NOMO-1 treated with dmso at 0.1 percent for 144 hours (cell line): ENCODE data around the gene MCM3.
A peak's percentile ranks its signal among the peaks of the same experiment; 100 is the strongest.

Source experiments
- DNase-seq: peaks from one replicate; lab custom pipeline; 2025; ENCODE audit not compliant: unreplicated experiment; lab: John Stamatoyannopoulos, UW

Gene MCM3

GRCh38 chr6:52303178-52303577 lies 18.6 kb upstream of the MCM3 start:
- DNase-seq = no peak

- DNase-seq = no peak
These were observed 16.8 kb upstream of the MCM3 start for GRCh38 chr6:52301326-52301725.

GRCh38 chr6:52300489-52300931 lies 16.0 kb upstream of the MCM3 start:
- DNase-seq = no peak

GRCh38 chr6:52299653-52300052 lies 15.1 kb upstream of the MCM3 start:
- no peak for DNase-seq

DNA sequence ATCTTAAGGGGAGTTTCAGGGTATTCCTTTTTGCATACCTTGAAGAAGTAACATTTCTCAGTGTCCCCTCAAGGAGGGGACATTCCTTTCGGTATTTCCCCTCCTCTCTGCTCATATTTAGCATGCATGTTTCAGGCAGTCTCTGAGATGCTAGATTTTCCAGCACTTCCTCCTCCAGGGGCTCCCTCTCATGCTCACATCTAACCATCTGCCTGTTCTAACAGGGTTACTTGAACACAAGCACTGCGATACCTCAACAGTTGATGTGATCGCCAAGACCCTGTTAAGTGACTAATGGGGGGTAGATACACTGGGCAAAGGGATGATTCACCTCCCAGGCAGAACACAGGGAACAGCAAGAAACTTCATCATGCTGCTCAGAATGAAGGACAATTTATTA lies 12.9 kb upstream of the MCM3 start:
- peak; percentile 26 for DNase-seq

DNA sequence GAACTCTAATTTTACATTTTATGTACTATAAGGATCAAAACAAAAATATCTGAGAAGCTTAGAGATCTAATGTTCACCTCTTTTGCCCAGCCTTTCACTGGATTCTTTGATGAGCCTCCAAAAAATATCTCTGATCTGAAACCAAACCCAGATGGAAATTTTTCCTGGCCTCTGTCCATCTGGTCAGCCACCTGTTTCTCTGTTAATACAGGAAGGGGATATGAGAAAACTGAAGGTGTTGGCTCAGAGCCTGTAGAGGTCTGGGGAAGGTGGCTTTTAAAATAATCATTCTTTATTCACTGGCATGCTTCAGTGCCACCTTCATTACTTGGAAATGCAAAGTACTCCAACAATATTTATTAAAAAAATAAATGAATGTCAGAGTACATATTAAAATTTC lies 8.5 kb upstream of the MCM3 start:
- no peak for DNase-seq

- no peak for DNase-seq
These were observed 4.3 kb upstream of the MCM3 start for GRCh38 chr6:52288841-52289240.

DNA sequence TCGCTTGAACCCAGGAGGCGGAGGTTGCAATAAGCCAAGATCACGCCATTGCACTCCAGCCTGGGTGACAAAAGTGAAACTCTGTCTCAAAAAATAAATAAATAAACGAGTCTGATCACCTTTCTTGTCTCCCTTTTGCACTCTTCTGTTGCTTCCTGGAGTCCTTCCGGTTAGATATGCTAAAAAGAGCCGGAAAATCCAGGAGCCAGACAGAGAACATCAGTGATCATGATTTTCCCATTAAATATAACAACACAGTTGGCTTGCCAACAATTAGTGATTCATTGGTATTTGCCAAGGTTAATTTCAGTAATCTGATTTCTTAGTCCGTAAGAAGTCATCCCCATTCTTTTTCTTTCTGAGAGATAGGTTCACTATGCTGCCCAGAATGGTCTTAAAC lies 3.7 kb upstream of the MCM3 start:
- DNase-seq = no peak

DNA sequence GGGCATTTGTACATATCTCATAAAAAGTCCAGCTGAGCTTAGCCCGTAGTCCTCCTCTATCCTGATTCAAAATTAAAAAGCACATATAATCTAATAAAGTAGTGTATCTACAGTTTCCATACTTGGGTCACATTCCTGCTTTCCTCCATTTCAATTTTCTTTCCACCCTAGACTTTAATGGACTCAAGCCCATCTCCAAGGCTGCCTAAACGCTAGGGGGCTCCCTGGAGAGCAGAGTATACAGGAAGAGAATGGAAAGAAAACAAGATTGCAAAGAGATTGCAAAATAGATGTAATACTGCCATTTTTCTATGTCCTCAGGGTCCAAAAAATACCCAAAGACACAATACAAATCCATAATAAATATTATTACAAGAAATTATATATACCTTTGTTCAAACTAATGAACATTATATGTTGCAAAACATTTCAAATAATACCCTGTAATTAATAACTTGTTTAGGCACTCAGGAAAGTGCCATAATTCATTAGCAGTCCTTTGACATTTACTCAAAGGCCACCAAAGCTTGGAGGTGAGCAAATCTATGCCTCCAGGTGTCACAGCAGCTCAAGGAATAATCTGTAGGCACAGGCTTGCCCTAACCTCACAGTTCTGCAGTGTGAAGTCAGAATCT lies 2.4 kb upstream of the MCM3 start:
- peak; percentile 44 for DNase-seq

GRCh38 chr6:52285177-52286068 lies 881 bp upstream of the MCM3 start:
- DNase-seq = no peak

DNA sequence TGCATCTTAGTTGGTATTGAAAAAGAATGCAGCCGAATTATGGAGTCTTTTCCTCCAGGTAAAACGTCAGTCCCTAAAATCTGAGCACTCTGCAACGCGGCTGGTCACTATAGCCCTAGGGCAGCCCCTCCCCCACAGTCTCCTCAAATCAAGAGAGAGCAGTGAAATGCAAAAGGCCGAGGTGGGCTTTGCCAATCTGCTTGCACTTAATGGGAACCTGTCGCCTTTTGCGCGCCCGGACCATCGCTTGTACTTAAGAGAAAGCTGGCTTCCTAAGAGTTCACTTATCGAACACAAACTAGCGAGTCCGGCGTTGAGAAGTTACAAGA lies 447 bp downstream of the MCM3 start:
- DNase-seq = peak; percentile 21

DNA sequence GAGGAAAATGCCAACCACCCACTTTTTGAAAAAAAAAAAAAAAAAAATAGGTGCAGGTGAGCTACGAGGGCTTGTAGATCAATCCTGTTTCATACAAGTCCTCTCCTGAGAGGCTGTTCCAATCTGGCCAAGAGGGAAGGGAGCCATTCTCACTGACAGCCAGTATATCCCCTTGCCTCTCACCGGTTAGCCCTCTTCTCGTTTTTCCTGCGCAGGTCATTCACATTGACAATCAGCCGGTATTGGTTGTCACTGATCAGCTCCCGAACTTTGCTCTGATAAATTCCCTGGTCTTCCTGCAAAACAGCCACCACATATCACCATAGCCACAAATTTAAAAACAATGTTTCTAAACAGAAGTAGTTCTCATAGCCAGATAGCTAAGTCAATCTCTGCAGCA lies 1.4 kb downstream of the MCM3 start:
- DNase-seq = no peak

GRCh38 chr6:52276130-52276529 lies 8.4 kb downstream of the MCM3 start:
- no peak for DNase-seq

DNA sequence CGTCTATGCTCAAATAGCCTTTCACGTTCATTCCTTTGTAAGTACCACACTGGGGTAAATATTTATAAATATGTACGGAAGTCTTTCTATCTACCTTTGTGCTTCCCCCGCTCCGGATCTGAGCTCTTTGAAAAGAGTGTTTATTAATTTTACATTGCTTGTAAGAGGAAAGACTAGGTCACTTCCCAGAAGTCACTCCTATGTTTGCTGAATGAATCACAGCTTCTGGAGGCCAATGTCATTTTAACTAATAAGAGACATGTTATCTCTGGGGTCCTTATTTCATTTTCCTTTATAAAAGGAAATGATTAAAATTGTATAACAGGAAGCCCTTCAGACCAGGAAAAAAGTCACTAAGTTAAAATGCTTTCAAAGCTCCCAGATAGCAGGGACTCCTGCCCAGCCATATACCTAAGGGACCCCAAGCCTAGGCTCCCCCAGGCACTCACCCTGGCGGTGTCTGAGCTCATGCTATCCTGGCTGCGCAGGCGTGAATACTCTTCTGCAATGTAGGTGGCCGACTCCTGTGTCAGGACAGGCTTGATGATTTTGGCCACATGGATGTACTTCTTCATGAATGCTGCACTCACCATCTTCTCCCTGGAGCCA lies 12.6 kb downstream of the MCM3 start:
- DNase-seq = no peak

- no peak for DNase-seq
These were observed 20.6 kb downstream of the MCM3 start for GRCh38 chr6:52263709-52264540.

DNA sequence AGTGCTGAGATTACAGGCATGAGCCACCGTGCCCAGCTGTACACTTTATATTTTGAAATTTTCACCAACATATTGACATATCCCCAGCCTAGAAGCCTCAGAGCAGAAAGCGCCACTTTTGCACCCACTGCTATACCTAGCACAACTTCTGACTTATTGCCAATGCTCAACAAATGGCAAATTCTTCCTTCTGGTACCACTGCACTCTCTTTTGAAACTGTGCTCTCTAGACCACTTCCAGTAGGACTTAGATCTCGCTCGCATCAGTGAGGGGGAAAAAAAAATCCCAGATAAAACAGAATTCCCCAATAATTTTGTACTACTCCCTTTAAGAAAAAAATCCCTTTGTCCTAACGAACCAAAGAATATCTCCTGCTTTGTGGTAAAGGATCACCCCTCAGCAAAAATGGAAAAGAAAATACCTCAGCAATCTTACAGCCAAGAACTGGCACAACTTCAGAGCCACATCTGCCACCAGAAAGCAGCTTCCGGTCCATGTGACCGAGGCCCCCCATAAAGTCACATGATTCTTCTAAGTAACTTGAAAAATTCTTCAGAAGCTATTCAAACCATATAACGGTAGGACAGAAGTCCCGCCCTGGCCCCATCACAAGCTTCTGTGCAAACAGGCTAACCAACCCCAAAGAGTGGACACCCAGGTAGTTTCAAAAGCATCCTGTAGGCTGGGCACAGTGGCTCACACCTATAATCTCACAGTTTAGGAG lies 21.8 kb downstream of the MCM3 start:
- DNase-seq = no peak

DNA sequence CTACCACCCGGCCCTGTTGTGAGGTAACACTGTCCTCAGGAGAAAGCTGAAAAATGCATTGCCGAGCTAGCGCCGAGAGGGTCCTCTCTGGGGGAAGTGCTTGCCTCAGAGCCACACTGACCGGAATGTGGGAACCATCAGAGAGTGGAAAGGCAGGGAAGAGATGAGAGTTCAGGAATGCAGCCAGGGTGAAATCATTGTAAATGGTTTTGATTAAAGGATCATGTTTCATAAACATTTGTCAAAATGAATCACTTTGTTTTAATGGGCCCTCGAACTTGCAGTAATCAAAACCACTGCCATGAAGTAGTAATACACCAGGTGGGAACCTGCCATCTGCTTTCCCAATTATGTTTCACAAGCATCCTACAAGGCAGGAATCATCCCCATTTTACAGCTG lies 23.3 kb downstream of the MCM3 start:
- no peak for DNase-seq

DNA sequence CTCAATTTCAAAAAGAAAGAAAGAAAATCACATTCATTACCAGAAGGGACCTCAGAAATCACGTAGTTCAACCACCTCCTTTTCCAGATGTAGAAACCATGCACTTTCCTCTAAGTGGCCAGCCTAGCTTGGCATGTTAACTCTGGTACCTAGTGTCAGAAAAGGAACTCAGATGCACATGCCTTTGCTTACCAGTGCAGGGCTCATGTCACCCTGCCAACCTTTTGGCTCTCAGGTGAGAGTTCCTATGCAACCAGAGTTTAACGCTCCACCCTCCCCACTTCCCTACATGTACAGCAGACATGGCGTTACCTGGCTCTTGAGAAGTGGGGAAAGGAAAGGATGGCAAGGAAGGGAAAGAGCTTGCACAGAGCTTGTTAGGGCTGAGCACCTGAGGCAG lies 23.9 kb downstream of the MCM3 start:
- DNase-seq = no peak

GRCh38 chr6:52255434-52255833 lies 29.1 kb downstream of the MCM3 start:
- no peak for DNase-seq

GRCh38 chr6:52254731-52255378 lies 29.7 kb downstream of the MCM3 start:
- DNase-seq = no peak
